HL-60/S4 treated with retinoic acid at 250 ng/mL for 4 days and 3 days (cell line): Measurements from ENCODE around the gene OOSP4A.
"Not testable (repeated sequence)": the region's sequence is repeated elsewhere in the genome, so short reads cannot be mapped to it uniquely, and the experiment has no call there.

Source experiments
- in situ Hi-C: fragments of 300-500 bp; cut with MboI; formaldehyde crosslinking; loops from 2 replicates; pipeline ENCODE4 v1.7.0; 2022; ENCODE audit warnings: low sequenced_read_pairs

The OOSP4A gene

DNA sequence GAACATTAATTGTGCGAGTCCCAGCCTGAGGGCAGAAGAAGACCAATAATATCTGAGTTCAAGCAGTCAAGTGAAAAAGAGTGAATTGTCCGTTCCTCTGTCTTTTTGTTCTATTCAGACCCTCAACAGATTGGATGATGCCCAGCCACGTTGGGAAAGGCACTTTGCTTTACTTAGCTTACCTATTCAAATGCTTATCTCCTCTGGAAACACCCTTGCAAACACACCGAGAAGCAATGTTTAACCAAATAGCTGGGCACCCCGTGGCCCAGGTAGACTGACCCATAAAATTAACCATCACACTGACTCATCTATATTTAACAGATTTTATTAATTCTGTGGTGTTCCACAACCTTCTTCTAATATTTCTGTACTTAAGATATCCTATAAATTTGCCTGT is 9.3 kb downstream of the OOSP4A start:
- in situ Hi-C loops = no loop called here

DNA sequence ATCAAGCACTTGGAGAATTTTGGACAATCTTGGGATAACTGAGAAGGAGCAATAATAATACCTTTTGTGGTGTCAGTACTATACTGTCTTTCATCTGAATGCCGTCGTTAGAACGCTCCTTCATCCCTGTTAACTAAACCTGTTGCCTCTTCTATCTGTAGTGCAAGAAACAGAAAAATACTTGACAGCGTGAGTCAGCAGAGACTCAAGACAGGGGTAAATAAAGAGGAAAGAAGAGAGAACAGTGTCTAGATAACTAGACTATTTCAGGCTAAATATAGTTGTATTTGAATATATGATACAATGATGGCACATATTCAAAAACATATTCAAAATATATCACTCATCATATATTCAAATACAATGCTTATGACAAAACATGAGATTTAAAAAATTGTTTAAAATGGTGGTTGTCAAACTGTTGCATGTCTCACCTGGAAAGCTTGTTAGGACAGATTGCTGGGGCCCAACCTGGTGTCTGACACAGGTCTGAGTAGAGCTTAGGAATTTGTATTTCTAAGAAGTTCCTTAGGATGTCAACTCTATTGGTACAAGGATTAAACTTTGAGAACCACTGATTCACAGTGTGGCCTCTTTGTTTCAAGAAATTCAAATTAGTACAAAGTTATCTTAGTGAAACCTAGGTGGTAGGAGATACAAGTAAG is 17.4 kb downstream of the OOSP4A start:
- in situ Hi-C loops = no loop called here

GRCh38 chr11:59982037-59982436 is 18.2 kb downstream of the OOSP4A start:
- in situ Hi-C loops = not testable (repeated sequence)

GRCh38 chr11:59983212-59983611 is 19.4 kb downstream of the OOSP4A start:
- in situ Hi-C loops = no loop called here

- in situ Hi-C loops = no loop called here
These were observed 20.5 kb downstream of the OOSP4A start for GRCh38 chr11:59984368-59984767.

DNA sequence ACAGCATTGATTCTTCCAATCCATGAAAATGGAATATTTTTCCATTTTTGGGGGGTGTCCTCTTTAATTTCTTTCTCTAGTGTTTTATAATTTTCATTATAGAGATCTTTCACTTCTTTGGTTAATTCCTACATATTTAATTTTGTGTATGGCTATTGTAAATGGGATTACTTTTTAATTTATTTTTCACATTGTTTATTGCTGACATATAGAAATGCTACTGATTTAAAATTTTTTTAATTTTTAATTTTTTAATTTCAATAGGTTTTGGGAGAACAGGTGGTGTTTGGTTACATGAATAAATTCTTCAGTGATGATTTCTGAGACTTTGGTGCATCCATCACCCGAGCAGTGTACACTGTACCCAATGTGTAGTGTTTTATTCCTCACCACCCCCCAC is 26.6 kb downstream of the OOSP4A start:
- in situ Hi-C loops = no loop called here

DNA sequence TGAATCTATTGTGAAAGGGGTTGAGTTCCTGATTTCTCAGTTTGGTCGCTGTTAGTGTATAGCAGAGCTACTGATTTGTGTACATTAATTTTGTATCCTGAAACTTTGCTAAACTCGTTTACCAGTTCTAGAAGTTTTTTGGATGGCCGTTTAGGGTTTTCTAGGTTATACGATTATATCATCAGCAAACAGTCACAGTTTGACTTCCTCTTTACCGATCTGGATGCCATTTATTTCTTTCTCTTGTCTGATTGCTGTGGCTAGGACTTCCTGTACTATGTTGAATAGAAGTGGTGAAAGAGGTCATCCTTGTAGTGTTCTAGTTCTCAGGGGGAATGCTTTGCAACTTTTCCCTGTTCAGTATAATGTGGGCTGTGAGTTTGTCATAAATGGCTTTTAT is 28.6 kb downstream of the OOSP4A start:
- in situ Hi-C loops = no loop called here

GRCh38 chr11:59997800-59998199 is 34.0 kb downstream of the OOSP4A start:
- in situ Hi-C loops = no loop called here

GRCh38 chr11:59999691-60000090 is 35.9 kb downstream of the OOSP4A start:
- in situ Hi-C loops = no loop called here

DNA sequence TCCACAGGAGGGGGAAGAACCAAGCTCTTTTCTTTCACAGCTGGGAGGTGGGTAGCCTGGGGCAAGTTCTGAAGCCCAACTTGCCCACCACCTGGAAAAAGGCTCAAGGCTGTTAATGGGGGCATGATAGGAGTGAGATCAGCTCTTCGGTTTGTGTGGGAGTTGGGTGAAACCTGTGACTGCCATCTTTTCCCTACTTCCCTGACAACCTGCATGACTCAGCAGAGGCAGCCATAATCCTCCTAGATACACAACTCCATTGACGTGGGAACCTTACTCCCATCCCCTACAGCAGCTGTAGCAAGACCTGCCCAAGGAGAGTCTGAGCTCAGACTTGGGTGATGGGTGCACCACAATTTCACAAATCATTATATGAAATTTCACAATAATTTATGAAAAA is 39.9 kb downstream of the OOSP4A start:
- in situ Hi-C loops = no loop called here

- in situ Hi-C loops = no loop called here
These were observed 41.5 kb downstream of the OOSP4A start for GRCh38 chr11:60005360-60005759.

GRCh38 chr11:60016881-60017280 is 53.0 kb downstream of the OOSP4A start, which contains the start of gene OOSP4B:
Gene OOSP4B (plus strand): TSS chr11:60017181.
- in situ Hi-C loops = no loop called here

GRCh38 chr11:60018058-60018457 is 54.2 kb downstream of the OOSP4A start:
- in situ Hi-C loops = no loop called here
